Measurements from ENCODE around the gene WDR86. TPM values are rescaled to one million over a fixed set of nuclear protein-coding genes. Genes with fewer than 3 reads are reported as not detected.

The WDR86 gene
- polyA plus RNA-seq, 4 donors, result 17.1 to 48.1 (median 26.0) TPM

- DNase-seq (ENCODE audit: low read depth in 4 of 4, low spot score in 3 of 4), result no peak
Measured at GRCh38 chr7:151408839-151409666, 785 bp downstream of the WDR86 start.

GRCh38 chr7:151408498-151408838, 1.4 kb downstream of the WDR86 start:
- DNase-seq (ENCODE audit: low read depth in 4 of 4, low spot score in 3 of 4), result no peak

- no peak for DNase-seq (ENCODE audit: low read depth in 4 of 4, low spot score in 3 of 4)
Measured at GRCh38 chr7:151406886-151407583, 2.8 kb downstream of the WDR86 start.

- DNase-seq (ENCODE audit: low read depth in 4 of 4, low spot score in 3 of 4), result no peak
Measured at GRCh38 chr7:151406051-151406875, 3.6 kb downstream of the WDR86 start.

GRCh38 chr7:151405588-151405987, 4.2 kb downstream of the WDR86 start:
- no peak for DNase-seq (ENCODE audit: low read depth in 4 of 4, low spot score in 3 of 4)

GRCh38 chr7:151405056-151405455, 4.8 kb downstream of the WDR86 start:
- DNase-seq (ENCODE audit: low read depth in 4 of 4, low spot score in 3 of 4), result no peak

- DNase-seq (ENCODE audit: low read depth in 4 of 4, low spot score in 3 of 4), result no peak
Measured at GRCh38 chr7:151404216-151405011, 5.4 kb downstream of the WDR86 start.

- no peak for DNase-seq (ENCODE audit: low read depth in 4 of 4, low spot score in 3 of 4)
Measured at GRCh38 chr7:151403764-151404163, 6.1 kb downstream of the WDR86 start.

- no peak for DNase-seq (ENCODE audit: low read depth in 4 of 4, low spot score in 3 of 4)
Measured at GRCh38 chr7:151402029-151402835, 7.6 kb downstream of the WDR86 start.

- no peak for DNase-seq (ENCODE audit: low read depth in 4 of 4, low spot score in 3 of 4)
Measured at GRCh38 chr7:151400626-151401315, 9.1 kb downstream of the WDR86 start.

GRCh38 chr7:151399906-151400305, 9.9 kb downstream of the WDR86 start:
- no peak for DNase-seq (ENCODE audit: low read depth in 4 of 4, low spot score in 3 of 4)

- DNase-seq (ENCODE audit: low read depth in 4 of 4, low spot score in 3 of 4), result no peak
Measured at GRCh38 chr7:151399305-151399601, 10.6 kb downstream of the WDR86 start.

GRCh38 chr7:151398446-151399304, 11.2 kb downstream of the WDR86 start:
- no peak for DNase-seq (ENCODE audit: low read depth in 4 of 4, low spot score in 3 of 4)

- DNase-seq (ENCODE audit: low read depth in 4 of 4, low spot score in 3 of 4), result no peak
Measured at GRCh38 chr7:151397026-151397425, 12.8 kb downstream of the WDR86 start.

- DNase-seq (ENCODE audit: low read depth in 4 of 4, low spot score in 3 of 4), result no peak
Measured at GRCh38 chr7:151396328-151396970, 13.4 kb downstream of the WDR86 start.

GRCh38 chr7:151395036-151395367, 14.8 kb downstream of the WDR86 start:
- no peak for DNase-seq (ENCODE audit: low read depth in 4 of 4, low spot score in 3 of 4)

- DNase-seq (ENCODE audit: low read depth in 4 of 4, low spot score in 3 of 4), result no peak
Measured at GRCh38 chr7:151394076-151395035, 15.5 kb downstream of the WDR86 start.

Measured in left renal pelvis (tissue), 4 donors.